Activated CD4-positive, CD25-positive, alpha-beta regulatory T cell treated with anti-CD3 and anti-CD28 coated beads, Interleukin-2, amount 50 U/mL, for 16 hours (primary cell): ENCODE measurements around the gene KHNYN.

Experiments used
- DNase-seq: peaks from one replicate; pipeline ENCODE4 v3.0.0-alpha.2; 2020; ENCODE audit warnings: low read depth, low spot score

The KHNYN gene

DNA sequence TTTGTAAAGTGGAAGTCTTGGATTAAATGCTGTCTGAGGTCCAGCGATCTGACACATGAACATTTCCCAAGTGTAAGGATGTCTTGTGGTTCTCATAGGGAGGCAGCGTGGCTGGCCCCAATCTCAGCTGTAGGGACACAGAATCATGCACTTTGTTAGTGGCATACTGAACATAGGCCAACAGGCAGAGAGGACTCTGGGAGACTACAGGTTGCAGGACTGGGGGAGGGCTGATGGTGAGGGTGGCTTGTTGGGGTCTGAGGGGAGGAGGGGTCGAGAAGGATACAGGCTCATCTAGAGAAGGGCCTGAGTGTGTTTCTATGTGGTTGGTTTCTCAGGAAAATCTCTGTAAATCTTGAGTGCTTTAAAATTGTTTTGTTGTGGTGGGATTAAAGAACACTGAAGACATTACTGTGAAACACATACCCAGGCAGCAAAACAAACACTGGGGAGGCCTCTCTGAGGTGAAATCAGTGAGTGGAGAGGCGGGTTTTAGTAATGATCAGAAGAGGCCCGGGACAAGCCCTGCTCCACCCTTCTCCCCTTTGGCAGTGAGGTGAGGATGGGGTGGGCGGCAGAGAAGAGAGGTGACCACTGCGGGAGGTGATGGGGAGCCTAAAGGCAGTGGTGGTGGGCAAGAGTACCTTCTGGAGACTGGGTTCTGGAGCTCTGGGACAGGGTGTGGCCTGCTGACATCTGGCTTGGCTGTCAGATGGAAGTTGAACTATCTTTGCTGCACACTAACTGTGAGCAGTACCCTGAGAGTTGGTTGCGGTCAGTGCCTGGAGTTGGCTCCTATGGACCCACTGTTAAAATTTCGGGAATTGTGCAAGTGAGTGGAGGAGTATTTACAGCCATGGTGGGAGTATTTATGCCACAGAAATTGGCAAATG is 27.7 kb upstream of the KHNYN start:
- no peak for DNase-seq

DNA sequence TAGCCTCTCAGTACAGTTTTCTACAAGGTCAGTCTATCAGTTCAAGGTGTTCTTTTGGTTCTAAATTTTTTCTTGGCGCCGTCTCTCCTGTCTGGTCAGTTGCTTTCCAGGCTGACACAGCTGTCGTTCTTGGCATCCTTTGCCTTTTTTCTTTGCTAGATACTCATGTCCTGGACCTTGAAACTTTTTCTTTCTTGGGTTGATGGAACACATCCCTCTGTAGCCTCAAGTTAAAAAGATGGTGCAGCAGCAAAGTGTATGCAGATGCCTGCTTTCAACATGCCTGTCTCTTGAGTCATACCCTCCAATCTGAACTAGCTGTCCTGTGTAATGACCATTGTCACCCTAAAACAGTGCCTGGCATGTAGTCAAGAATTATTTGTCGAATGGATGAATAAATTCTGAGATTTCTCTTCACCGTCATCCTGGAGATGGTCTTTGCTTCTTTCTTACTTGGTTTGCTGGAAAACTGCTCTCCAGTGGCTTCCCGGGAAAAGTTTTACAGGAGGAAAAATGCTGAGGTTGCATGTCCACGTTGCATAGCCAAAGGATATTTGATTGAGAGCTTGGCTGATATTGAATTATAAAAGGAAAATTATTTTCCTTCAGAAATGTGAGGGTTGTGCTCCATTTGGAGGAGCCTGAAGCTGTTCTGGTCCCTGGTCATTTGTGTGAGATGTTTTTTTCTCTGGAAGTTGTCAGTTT is 26.3 kb upstream of the KHNYN start:
- no peak for DNase-seq

DNA sequence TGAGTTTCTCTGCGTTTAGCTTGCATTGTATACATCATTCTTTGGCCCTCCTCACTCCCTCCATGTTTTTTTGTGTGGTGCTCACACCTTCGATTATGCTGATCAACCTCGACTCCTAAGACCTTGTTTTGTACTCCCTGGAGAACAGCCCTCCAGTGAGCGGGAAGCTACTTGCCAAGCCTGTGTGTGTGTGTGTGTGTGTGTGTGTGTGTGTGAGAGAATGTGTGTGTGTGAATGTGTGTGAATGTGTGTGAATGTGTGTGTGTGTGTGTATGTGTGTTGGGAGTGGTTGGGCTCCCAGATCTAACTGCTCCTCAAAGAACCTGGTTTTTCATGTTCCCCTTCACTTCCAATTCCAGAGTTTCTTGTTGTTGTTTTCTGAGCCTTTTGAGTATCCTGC is 24.9 kb upstream of the KHNYN start:
- DNase-seq: no peak

DNA sequence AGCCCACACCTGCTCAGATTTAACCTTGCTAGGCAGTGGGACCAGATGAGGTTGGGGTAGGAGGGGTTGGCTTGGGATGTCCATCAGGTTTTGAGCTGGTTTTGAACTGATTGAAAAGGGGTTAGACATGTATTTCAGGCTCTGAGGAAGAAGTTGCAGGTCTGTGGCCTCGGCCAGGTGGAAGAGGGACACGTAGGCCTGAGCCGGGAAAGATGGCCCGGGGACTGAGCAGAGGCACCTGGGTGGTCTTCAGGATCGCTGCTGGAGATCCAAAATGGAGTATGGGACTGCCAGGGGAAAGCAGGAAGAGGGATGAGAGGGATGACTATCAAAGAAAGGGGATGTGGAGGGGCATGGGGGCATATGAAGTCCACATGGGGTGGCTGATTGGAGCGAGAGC is 23.3 kb upstream of the KHNYN start:
- DNase-seq: no peak

DNA sequence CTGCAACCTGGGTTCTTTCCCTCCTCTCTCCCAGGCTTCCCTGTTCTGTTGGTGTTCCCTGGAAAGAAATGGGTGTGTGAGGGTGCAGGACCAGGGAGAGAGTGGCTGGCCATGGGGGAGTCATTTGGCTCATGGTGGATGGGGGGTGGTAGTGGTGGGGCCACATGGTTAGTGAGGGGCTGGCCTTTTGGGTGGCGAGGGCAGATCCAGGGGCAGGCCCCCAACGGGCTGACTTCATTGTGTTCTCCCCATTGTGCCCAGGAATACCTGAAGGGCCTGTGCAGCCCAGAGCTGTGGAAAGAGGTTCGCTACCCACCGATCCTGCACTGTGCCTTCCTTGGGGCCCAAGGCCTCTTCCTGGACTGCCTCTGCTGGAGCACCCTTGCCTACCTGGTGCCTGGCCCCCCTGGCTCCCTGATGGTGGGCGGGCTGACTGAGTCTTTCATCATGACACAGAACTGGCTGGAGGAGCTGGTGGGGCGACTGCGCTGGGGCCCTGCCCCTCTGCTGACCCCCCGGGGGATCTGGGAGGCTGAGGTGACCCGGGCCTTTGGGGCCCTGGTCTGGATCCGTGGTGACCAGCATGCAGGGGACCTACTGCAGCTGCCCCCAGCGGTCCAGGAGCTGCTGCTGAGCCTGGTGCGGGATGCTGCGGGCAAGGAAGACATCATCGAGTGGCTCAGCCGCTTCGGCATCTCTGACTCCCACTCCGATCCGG is 22.0 kb upstream of the KHNYN start:
- no peak for DNase-seq

DNA sequence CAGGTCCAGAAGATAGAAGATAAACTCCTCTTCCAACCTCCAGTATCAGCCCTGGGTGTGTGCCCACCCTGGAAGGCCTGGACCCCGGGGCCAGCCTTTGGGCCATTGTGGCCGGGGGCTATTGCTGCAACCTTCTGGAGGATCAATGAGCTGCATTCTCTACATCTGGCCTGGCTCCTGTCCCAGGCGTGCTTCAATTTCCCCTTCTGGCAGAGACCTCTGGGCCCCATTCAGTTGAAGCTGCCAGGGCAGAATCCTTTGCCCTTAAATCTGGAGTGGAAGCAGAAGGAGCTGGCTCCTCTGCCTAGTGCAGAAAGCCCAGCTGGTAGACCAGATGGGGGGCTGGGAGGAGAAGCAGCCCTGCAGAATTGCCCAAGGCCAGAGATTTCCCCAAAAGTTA is 21.0 kb upstream of the KHNYN start:
- no peak for DNase-seq

DNA sequence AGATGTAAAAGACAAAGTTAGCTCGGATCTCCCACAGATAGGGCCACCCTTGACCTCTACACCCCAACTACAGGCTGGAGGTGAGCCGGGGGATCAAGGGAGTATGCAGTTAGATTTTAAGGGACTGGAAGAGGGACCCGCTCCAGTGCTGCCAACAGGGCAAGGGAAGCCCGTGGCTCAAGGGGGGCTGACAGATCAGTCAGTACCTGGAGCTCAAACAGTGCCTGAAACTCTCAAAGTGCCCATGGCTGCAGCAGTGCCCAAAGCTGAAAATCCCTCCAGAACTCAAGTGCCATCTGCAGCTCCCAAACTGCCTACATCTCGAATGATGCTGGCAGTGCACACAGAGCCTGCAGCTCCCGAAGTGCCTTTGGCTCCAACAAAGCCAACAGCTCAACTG is 20.6 kb upstream of the KHNYN start:
- no peak for DNase-seq

DNA sequence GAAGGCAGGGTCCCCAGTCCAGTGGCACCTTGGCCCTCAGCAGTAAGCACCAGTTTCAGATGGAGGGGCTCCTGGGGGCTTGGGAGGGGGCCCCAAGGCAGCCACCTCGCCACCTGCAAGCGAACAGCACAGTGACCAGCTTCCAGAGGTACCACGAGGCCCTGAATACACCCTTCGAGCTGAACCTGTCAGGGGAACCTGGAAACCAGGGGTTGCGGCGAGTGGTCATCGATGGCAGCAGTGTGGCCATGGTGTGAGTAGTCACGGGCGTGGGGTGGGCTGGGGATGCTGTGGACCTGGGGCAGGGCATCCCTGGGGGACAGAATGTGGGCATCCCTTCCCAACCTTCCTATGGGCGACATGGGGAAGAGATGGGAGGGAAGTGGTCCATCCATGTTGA is 19.8 kb upstream of the KHNYN start:
- no peak for DNase-seq

DNA sequence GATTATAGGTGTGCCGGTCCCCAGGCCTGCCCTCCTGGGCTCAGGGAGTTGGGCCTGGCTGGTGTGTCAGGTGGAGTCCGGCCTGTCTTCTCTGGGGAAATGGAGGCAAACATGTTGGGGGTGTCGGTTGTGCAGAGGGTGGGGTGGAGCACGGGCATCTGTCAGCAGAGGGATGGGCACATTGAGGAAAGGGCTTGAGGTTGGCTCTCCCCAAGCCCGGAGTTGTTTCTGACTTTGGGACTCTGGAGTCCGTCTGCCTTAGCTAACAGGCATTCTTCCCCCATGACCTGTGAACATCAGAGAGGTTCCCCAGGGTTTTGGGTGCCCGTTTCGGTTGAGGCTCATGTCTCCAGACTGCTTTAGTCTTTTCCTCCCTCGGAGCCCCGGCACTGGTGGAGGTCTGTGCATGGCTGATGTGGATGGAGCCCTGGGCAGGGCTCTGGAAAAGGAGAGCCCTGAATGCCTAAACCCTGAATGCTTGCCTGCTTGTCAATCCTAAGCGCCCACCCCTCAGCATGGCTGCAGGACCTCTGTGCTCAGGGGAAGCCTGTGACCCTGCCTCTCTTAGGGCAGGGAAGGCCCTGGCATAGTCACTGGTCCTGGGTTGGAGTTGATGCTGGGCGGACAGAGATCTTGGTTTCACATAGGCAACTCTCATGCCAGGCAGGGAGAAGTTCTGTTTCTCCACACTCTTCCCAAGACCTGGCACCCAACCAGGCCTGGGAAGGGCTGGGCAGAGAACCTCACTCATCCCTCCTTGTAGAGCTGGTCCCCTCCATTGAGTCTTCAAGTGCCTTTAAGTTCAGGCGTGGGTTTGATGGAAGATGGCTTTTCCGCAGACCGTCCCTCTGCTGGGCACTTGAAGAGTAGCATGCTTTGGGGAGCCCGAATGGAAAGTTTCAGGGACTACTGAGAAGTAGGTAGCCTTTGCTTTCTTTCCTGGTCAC is 18.0 kb upstream of the KHNYN start:
- DNase-seq: no peak

DNA sequence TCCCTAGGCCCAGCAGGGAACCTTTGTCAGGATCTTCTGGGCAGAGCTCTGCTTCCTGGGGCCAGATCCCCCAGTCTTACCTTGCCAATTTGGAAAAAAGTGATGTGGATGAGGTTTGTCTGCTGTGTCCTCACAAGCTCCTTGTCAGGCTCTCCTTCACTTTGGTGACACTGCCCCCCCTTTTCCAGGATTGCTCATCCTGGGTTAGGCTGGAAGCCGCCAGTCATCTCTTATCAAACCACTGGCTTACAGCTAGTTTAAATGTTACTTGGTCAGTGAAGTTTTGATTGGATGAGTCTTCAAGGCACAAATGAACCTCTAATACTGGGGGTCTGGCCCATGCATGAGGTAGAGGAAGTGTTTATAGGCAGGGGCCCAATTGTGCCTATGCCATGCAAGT is 15.7 kb upstream of the KHNYN start:
- DNase-seq: no peak

DNA sequence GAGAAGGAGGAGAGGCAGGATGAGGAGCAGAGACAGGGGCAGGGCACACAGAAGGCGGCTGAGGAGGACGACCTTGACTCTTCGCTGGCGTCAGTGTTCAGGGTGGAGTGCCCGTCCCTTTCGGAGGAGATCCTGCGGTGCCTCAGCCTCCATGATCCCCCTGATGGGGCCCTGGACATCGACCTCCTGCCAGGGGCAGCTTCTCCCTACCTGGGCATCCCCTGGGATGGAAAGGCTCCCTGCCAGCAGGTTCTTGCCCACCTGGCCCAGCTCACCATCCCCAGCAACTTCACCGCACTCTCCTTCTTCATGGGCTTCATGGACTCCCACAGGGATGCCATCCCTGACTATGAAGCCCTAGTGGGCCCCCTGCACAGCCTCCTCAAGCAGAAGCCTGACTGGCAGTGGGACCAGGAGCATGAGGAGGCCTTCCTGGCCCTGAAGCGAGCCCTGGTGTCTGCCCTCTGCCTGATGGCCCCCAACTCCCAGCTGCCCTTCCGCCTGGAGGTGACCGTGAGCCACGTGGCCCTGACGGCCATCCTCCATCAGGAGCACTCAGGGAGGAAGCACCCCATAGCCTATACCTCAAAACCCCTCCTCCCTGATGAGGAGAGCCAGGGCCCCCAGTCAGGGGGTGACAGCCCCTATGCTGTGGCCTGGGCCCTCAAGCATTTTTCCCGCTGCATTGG is 14.9 kb upstream of the KHNYN start:
- DNase-seq: no peak

DNA sequence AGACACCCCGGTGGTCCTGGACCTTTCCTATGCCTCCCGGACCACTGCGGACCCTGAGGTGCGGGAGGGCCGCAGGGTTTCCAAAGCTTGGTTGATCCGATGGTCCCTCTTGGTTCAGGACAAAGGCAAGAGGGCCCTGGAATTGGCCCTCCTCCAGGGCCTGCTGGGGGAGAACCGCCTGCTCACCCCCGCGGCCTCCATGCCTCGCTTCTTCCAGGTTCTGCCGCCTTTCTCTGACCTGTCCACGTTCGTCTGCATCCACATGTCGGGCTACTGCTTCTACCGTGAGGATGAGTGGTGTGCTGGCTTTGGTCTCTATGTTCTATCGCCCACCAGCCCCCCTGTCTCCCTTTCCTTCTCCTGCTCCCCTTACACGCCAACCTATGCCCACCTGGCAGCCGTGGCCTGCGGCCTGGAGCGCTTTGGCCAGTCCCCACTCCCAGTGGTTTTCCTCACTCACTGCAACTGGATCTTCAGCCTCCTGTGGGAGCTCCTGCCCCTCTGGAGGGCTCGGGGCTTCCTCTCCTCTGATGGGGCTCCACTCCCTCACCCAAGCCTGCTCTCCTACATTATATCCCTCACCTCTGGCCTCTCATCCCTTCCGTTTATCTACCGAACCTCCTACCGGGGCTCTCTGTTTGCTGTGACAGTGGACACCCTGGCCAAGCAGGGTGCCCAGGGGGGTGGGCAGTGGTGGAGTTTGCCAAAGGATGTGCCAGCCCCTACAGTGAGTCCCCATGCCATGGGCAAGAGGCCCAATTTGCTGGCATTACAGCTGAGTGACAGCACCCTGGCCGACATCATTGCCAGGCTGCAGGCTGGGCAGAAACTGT is 14.1 kb upstream of the KHNYN start:
- DNase-seq: no peak

DNA sequence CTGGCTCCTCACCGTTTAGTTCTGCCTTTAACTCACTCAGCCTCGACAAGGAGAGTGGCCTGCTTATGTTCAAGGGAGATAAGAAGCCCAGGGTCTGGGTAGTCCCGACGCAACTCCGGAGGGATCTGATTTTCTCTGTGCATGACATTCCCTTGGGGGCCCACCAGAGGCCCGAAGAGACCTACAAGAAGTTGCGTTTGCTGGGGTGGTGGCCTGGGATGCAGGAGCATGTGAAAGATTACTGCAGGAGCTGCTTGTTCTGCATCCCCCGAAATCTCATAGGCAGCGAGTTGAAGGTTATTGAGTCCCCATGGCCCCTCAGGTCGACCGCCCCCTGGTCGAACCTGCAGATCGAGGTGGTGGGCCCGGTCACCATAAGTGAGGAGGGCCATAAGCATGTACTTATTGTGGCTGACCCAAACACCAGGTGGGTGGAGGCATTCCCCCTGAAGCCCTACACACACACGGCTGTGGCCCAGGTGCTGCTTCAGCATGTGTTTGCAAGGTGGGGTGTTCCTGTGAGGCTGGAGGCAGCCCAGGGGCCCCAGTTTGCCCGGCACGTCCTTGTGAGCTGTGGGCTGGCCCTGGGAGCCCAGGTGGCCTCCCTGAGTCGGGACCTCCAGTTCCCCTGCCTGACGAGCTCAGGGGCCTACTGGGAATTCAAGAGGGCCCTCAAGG is 13.4 kb upstream of the KHNYN start:
- no peak for DNase-seq

DNA sequence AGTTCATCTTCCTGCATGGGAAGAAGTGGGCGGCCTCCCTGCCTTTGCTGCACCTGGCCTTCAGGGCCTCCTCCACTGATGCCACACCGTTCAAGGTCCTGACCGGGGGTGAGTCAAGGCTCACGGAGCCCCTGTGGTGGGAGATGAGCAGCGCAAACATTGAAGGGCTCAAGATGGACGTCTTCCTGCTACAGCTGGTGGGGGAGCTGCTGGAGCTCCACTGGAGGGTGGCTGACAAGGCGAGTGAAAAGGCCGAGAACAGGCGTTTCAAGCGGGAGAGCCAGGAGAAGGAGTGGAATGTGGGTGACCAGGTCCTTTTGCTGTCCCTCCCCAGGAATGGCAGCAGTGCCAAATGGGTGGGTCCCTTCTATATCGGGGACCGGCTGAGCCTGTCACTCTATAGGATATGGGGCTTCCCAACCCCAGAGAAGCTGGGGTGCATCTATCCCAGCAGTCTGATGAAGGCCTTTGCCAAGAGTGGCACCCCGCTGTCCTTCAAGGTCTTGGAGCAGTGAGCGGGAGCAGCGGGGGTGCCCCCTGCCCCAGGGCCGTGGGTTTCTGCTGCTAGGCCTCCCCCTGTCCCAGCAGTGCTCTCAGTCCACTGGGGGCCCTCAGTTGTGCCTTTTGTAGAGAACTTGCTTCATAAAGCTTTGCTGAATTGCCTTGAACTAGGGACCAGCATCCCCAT is 12.7 kb upstream of the KHNYN start:
- no peak for DNase-seq

DNA sequence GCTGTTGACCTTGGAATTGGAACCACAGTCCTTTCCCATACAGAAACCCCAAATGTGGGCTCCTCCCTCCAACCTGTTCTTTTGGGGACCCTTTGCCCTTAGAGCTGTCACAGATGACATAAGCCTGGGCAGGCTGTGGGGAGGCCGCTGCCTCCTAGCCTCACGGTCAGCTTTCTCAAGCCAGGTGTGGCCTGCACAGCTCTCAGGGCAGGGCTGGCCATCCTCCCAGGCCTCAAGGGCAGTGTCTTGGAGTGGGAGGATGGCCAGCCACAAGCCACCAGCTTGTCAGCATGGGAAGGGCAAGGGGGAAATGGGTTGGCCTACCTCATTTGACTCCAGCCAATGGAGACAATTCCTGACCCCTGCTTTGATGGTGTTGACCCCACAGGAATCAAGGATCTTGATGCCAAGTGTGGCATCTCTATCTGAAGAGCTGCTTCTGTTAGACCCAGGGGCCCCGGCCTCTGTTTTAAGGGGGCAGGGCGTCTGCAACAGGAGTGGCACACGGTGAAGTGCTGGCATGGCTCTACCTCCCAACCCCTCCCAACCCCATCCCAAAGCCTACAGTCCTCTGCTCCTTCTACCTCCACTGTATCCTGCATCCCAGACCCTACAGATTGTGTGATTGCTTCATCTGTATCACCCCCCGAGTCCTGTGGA is 11.8 kb upstream of the KHNYN start:
- no peak for DNase-seq

DNA sequence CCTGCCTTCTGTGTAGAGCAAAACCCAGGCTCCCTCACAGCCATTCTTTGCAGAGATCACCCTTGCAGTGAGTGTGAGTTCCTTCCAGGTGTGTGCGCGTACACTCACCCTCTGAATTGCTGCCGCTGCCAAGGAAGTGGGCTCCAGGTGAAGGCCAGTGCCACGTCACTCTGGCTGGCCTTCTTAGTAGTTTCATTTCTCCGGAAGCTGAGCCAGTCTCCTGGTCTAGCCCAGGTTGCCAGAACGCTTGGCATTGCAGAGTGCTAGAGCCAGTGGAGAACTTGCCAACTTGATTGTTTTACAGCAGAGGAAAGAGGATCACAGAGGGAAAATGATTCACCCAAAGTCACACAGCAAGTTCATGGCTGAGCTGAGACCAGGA is 11.3 kb upstream of the KHNYN start:
- no peak for DNase-seq

DNA sequence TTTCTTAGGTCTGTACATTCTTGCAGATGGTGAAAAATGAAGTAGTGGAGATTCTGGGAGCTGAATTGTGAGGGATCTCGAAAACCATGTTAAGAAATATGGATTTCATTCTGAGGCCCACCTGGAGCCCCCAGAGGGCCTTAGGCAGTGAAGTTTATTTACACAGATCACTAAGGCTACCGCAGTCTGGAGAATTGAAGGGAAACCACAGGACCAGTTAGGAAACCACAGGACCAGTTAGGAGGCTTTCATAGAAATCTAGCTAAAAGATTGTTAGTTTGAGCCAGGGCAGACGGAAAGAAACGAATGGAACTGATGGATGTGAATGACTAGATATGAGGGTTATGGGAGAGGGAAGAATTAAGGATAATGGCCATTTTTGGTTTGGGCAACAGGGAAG is 7.5 kb upstream of the KHNYN start:
- DNase-seq: no peak
